Memory B cell (primary cell): ENCODE measurements around the gene LAMC3.

Experiments
- ATAC-seq: fragments of 150-1000 bp; cut with Tn5 transposase; 2 replicates; pipeline ENCODE4 v1.10.0; 2021; ENCODE audit warnings: low read depth, mild to moderate bottlenecking, moderate library complexity
- DNase-seq, 2 donors: peaks; one replicate each; pipeline ENCODE4 v3.0.0; 2022; ENCODE audit warnings: low spot score in 2 of 2
- H3K27ac Mint-ChIP-seq: one replicate; pipeline ENCODE4 v1.8.0; 2022; ENCODE audit warnings: mild to moderate bottlenecking, moderate library complexity, mixed read lengths
- H3K27me3 Mint-ChIP-seq: one replicate; pipeline ENCODE4 v1.8.0; 2022; ENCODE audit warnings: mixed read lengths
- H3K36me3 Mint-ChIP-seq: one replicate; pipeline ENCODE4 v1.8.0; 2022; ENCODE audit warnings: mild to moderate bottlenecking, mixed read lengths
- H3K4me1 Mint-ChIP-seq: one replicate; pipeline ENCODE4 v1.8.0; 2022; ENCODE audit warnings: mixed read lengths
- H3K4me3 Mint-ChIP-seq: one replicate; pipeline ENCODE4 v1.8.0; 2022; ENCODE audit warnings: mild to moderate bottlenecking, moderate library complexity, mixed read lengths
- H3K9me3 Mint-ChIP-seq: one replicate; pipeline ENCODE4 v1.8.0; 2022; ENCODE audit warnings: mixed read lengths

The LAMC3 gene

GRCh38 chr9:131082774-131083512, 74.0 kb downstream of the LAMC3 start:
- DNase-seq (no peak), ATAC-seq (no peak)
- H3K27ac Mint-ChIP-seq: no peak overlapping the region
- no peaks in the 10 kb centered on the region for H3K9me3 Mint-ChIP-seq
- H3K4me3 Mint-ChIP-seq: no peak overlapping the region
- no peaks in the 10 kb centered on the region for H3K36me3 Mint-ChIP-seq
- H3K27me3 Mint-ChIP-seq: peaks cover 2% of the 10 kb centered on the region
- peaks cover 3% of the 10 kb centered on the region for H3K4me1 Mint-ChIP-seq

- H3K27ac Mint-ChIP-seq: no peak overlapping the region
- DNase-seq: no peak
- no peaks in the 10 kb centered on the region for H3K9me3 Mint-ChIP-seq
- no peak overlapping the region for H3K4me3 Mint-ChIP-seq
- no peaks in the 10 kb centered on the region for H3K36me3 Mint-ChIP-seq
- H3K4me1 Mint-ChIP-seq: peaks cover 3% of the 10 kb centered on the region
- ATAC-seq: no peak
- peaks cover 5% of the 10 kb centered on the region for H3K27me3 Mint-ChIP-seq
Observed at GRCh38 chr9:131084661-131085369, 75.8 kb downstream of the LAMC3 start.

- H3K27ac Mint-ChIP-seq: no peak overlapping the region
Observed at GRCh38 chr9:131085370-131086122, 76.6 kb downstream of the LAMC3 start.

GRCh38 chr9:131087354-131087893, 78.5 kb downstream of the LAMC3 start:
- peaks cover 3% of the 10 kb centered on the region for H3K4me1 Mint-ChIP-seq
- H3K9me3 Mint-ChIP-seq: no peaks in the 10 kb centered on the region
- no peak overlapping the region for H3K27ac Mint-ChIP-seq
- ATAC-seq (no peak), DNase-seq (no peak)
- peaks cover 5% of the 10 kb centered on the region for H3K27me3 Mint-ChIP-seq
- H3K4me3 Mint-ChIP-seq: no peak overlapping the region
- H3K36me3 Mint-ChIP-seq: no peaks in the 10 kb centered on the region

More at GRCh38 chr9:131085370-131086122, 76.6 kb downstream of the LAMC3 start:
- no peaks in the 10 kb centered on the region for H3K36me3 Mint-ChIP-seq
- DNase-seq (no peak), ATAC-seq (no peak)
- H3K27me3 Mint-ChIP-seq: peaks cover 5% of the 10 kb centered on the region
- no peak overlapping the region for H3K4me3 Mint-ChIP-seq
- H3K4me1 Mint-ChIP-seq: peaks cover 3% of the 10 kb centered on the region
- H3K9me3 Mint-ChIP-seq: no peaks in the 10 kb centered on the region

GRCh38 chr9:131090025-131090787, 81.2 kb downstream of the LAMC3 start:
- Mint-ChIP-seq H3K27me3 (peaks cover 11% of the 10 kb centered on the region), H3K36me3 (no peaks in the 10 kb centered on the region), H3K4me1 (no peaks in the 10 kb centered on the region), H3K27ac (no peak overlapping the region), H3K4me3 (no peak overlapping the region), H3K9me3 (no peaks in the 10 kb centered on the region)
- DNase-seq: no peak
- ATAC-seq: no peak

- H3K4me3 Mint-ChIP-seq: no peak overlapping the region
- H3K27ac Mint-ChIP-seq: no peak overlapping the region
- no peak for ATAC-seq
- no peaks in the 10 kb centered on the region for H3K36me3 Mint-ChIP-seq
- no peaks in the 10 kb centered on the region for H3K9me3 Mint-ChIP-seq
- DNase-seq: no peak
- H3K27me3 Mint-ChIP-seq: peaks cover 17% of the 10 kb centered on the region
- peaks cover 3% of the 10 kb centered on the region for H3K4me1 Mint-ChIP-seq
Observed at GRCh38 chr9:131091352-131091992, 82.5 kb downstream of the LAMC3 start.

GRCh38 chr9:131092030-131092429, 83.1 kb downstream of the LAMC3 start:
- Mint-ChIP-seq H3K27ac (no peak overlapping the region), H3K9me3 (no peaks in the 10 kb centered on the region), H3K4me3 (no peak overlapping the region), H3K4me1 (peaks cover 3% of the 10 kb centered on the region), H3K27me3 (peaks cover 17% of the 10 kb centered on the region), H3K36me3 (no peaks in the 10 kb centered on the region)
- ATAC-seq (no peak), DNase-seq (no peak)

- H3K4me3 Mint-ChIP-seq: no peak overlapping the region
- no peak overlapping the region for H3K27ac Mint-ChIP-seq
- H3K36me3 Mint-ChIP-seq: no peaks in the 10 kb centered on the region
- no peak for DNase-seq
- H3K9me3 Mint-ChIP-seq: no peaks in the 10 kb centered on the region
- peaks cover 21% of the 10 kb centered on the region for H3K27me3 Mint-ChIP-seq
- H3K4me1 Mint-ChIP-seq: peaks cover 7% of the 10 kb centered on the region
- ATAC-seq: no peak
Observed at GRCh38 chr9:131092548-131093440, 83.8 kb downstream of the LAMC3 start.

- no peak for DNase-seq
- H3K4me1 Mint-ChIP-seq: peaks cover 7% of the 10 kb centered on the region
- peaks cover 19% of the 10 kb centered on the region for H3K27me3 Mint-ChIP-seq
- no peak for ATAC-seq
- H3K9me3 Mint-ChIP-seq: no peaks in the 10 kb centered on the region
- no peak overlapping the region for H3K4me3 Mint-ChIP-seq
- H3K36me3 Mint-ChIP-seq: no peaks in the 10 kb centered on the region
- H3K27ac Mint-ChIP-seq: no peak overlapping the region
Observed at GRCh38 chr9:131094015-131094414, 85.0 kb downstream of the LAMC3 start.

GRCh38 chr9:131094622-131095021, 85.6 kb downstream of the LAMC3 start:
- H3K27me3 Mint-ChIP-seq: peaks cover 21% of the 10 kb centered on the region
- H3K27ac Mint-ChIP-seq: no peak overlapping the region
- H3K4me1 Mint-ChIP-seq: peaks cover 7% of the 10 kb centered on the region
- ATAC-seq (no peak), DNase-seq (no peak)
- no peaks in the 10 kb centered on the region for H3K9me3 Mint-ChIP-seq
- H3K4me3 Mint-ChIP-seq: no peak overlapping the region
- no peaks in the 10 kb centered on the region for H3K36me3 Mint-ChIP-seq

- H3K27ac Mint-ChIP-seq: no peak overlapping the region
- peaks cover 7% of the 10 kb centered on the region for H3K4me1 Mint-ChIP-seq
- H3K36me3 Mint-ChIP-seq: no peaks in the 10 kb centered on the region
- H3K4me3 Mint-ChIP-seq: peak overlapping the region; percentile 54
- no peaks in the 10 kb centered on the region for H3K9me3 Mint-ChIP-seq
- no peak for DNase-seq
- no peak for ATAC-seq
- peaks cover 21% of the 10 kb centered on the region for H3K27me3 Mint-ChIP-seq
Observed at GRCh38 chr9:131095666-131096268, 86.8 kb downstream of the LAMC3 start.
